GM18867 (cell line): ENCODE measurements around the gene RNF150.
A peak's percentile ranks its signal among the peaks of the same experiment; 100 is the strongest.

Experiments
- ATAC-seq: cut with Tn5 transposase; IDR thresholded peaks from one replicate; pipeline ENCODE4 v1.9.1; 2021; ENCODE audit warnings: mild to moderate bottlenecking, moderate library complexity; ENCODE audit not compliant: unreplicated experiment

RNF150 gene

GRCh38 chr4:140931911-140932310 lies 201.4 kb downstream of the RNF150 start:
- ATAC-seq = no peak

- ATAC-seq = no peak
Observed at GRCh38 chr4:140930557-140930956, 202.7 kb downstream of the RNF150 start.

- no peak for ATAC-seq
Observed at GRCh38 chr4:140930011-140930410, 203.3 kb downstream of the RNF150 start.

GRCh38 chr4:140928880-140929279 lies 204.4 kb downstream of the RNF150 start:
- no peak for ATAC-seq

- no peak for ATAC-seq
Observed at GRCh38 chr4:140926672-140927071, 206.6 kb downstream of the RNF150 start.

GRCh38 chr4:140925417-140925816 lies 207.9 kb downstream of the RNF150 start:
- ATAC-seq = no peak

GRCh38 chr4:140924761-140925392 lies 208.4 kb downstream of the RNF150 start:
- no peak for ATAC-seq

- no peak for ATAC-seq
Observed at GRCh38 chr4:140906993-140907962, 226.0 kb downstream of the RNF150 start.

- ATAC-seq = no peak
Observed at GRCh38 chr4:140904904-140905303, 228.4 kb downstream of the RNF150 start.

- no peak for ATAC-seq
Observed at GRCh38 chr4:140903522-140904475, 229.5 kb downstream of the RNF150 start.

- ATAC-seq = no peak
Observed at GRCh38 chr4:140901736-140902336, 231.4 kb downstream of the RNF150 start.

GRCh38 chr4:140893939-140894338 lies 239.3 kb downstream of the RNF150 start:
- no peak for ATAC-seq

GRCh38 chr4:140888054-140888453 lies 245.2 kb downstream of the RNF150 start:
- ATAC-seq = no peak

- no peak for ATAC-seq
Observed at GRCh38 chr4:140887467-140887866, 245.8 kb downstream of the RNF150 start.

- ATAC-seq = peak; percentile 96
Observed at GRCh38 chr4:140884431-140885058, 248.7 kb downstream of the RNF150 start.

- ATAC-seq = no peak
Observed at GRCh38 chr4:140877781-140878180, 255.5 kb downstream of the RNF150 start.

- no peak for ATAC-seq
Observed at GRCh38 chr4:140876615-140877364, 256.5 kb downstream of the RNF150 start.

- ATAC-seq = no peak
Observed at GRCh38 chr4:140875746-140876452, 257.4 kb downstream of the RNF150 start.

- no peak for ATAC-seq
Observed at GRCh38 chr4:140874056-140874455, 259.2 kb downstream of the RNF150 start.
